PC-9 (cell line): ENCODE results near the gene GLIPR1. TPM values are rescaled to one million over a fixed set of nuclear protein-coding genes. Genes with fewer than 3 reads are reported as not detected.

Experiments
- BruUV-seq: library from RNA; stranded (reverse); fragments of 400-500 nt; replicated peaks from 2 replicates; lab custom pipeline; 2021; lab: Mats Ljungman, UMichigan
- CTCF ChIA-PET: fragments of 300-600 bp; sonication (Branson Sonifier 250); formaldehyde crosslinking; loops from one replicate; lab custom pipeline; 2022; ENCODE audit warnings: antibody characterized with exemption; lab: Charles Lee
- POLR2A ChIA-PET: fragments of 300-600 bp; sonication (Branson Sonifier 250); formaldehyde crosslinking; loops from one replicate; lab custom pipeline; 2022; ENCODE audit warnings: antibody characterized with exemption; ENCODE audit not compliant: unreplicated experiment; lab: Charles Lee
- DNase-seq, 2 experiments: peaks; one replicate each; pipeline versions ENCODE4 v3.0.0 to v3.0.0-alpha.2; 2015 to 2022; ENCODE audit warnings: mixed read lengths in 1 of 2
- H2AFZ ChIP-seq: fragments of 200-600 bp; sonication (generic); 2 replicates; pipeline ENCODE4 v1.8.1; 2017; ENCODE audit warnings: antibody characterized with exemption
- H3F3A ChIP-seq: fragments of 200-600 bp; sonication (generic); 2 replicates; pipeline ENCODE4 v1.8.1; 2017; ENCODE audit warnings: antibody characterized with exemption, mild to moderate bottlenecking, low read depth; ENCODE audit not compliant: insufficient read depth
- H3K27ac ChIP-seq: fragments of 200-600 bp; sonication (generic); 2 replicates; pipeline ENCODE4 v1.6.1; 2016; ENCODE audit warnings: mixed run types
- H3K27me3 ChIP-seq: fragments of 200-600 bp; sonication (generic); 2 replicates; pipeline ENCODE4 v1.6.1; 2016; ENCODE audit warnings: low read depth, mixed run types; ENCODE audit not compliant: insufficient read depth
- H3K36me3 ChIP-seq: fragments of 200-600 bp; sonication (generic); 2 replicates; pipeline ENCODE4 v1.6.1; 2016; ENCODE audit warnings: low read depth, mixed run types
- H3K4me1 ChIP-seq: fragments of 200-600 bp; sonication (generic); replicated peaks from 2 replicates; pipeline ENCODE4 v1.6.1; 2016; ENCODE audit warnings: mixed run types; ENCODE audit not compliant: insufficient read depth
- H3K4me2 ChIP-seq: fragments of 200-600 bp; sonication (generic); 2 replicates; pipeline ENCODE4 v1.6.1; 2017; ENCODE audit warnings: mixed run types
- H3K4me3 ChIP-seq: fragments of 200-600 bp; sonication (generic); 2 replicates; pipeline ENCODE4 v1.6.1; 2016; ENCODE audit warnings: mixed run types
- H3K79me2 ChIP-seq: fragments of 200-600 bp; sonication (generic); 2 replicates; pipeline ENCODE4 v1.6.1; 2017; ENCODE audit warnings: low read depth, mixed run types
- H3K9me2 ChIP-seq: fragments of 200-600 bp; sonication (generic); 2 replicates; pipeline ENCODE4 v1.8.1; 2017; ENCODE audit warnings: mild to moderate bottlenecking; ENCODE audit not compliant: insufficient read depth
- H3K9me3 ChIP-seq: fragments of 200-600 bp; sonication (generic); 2 replicates; pipeline ENCODE4 v1.8.1; 2016; ENCODE audit warnings: low read depth; ENCODE audit not compliant: insufficient read depth
- H4K20me1 ChIP-seq: fragments of 200-600 bp; sonication (generic); 2 replicates; pipeline ENCODE4 v1.8.1; 2017; ENCODE audit not compliant: insufficient read depth
- CTCF ChIP-seq: fragments of 200-600 bp; sonication (generic); conservative IDR thresholded peaks from 2 replicates; pipeline ENCODE4 v1.6.1; 2017; ENCODE audit warnings: mixed run types, antibody characterized with exemption, mild to moderate bottlenecking, moderate library complexity
- EZH2 ChIP-seq: fragments of 200-600 bp; sonication (generic); IDR thresholded peaks from 2 replicates; pipeline ENCODE4 v1.8.0; 2017; ENCODE audit warnings: antibody characterized with exemption, low read depth
- intact Hi-C: fragments of 100-400 bp; cut with micrococcal nuclease; formaldehyde crosslinking; loops from one replicate; pipeline ENCODE4 v1.10.0; 2022; ENCODE audit not compliant: unreplicated experiment
- total RNA-seq: library from RNA; stranded (reverse); gene quantifications from 2 replicates; pipeline ENCODE4 v1.2.3, GENCODE V29; 2021

GLIPR1 gene
- total RNA-seq, 1 experiment from 2014 or later = 14.1 TPM

- no peaks in the 10 kb centered on the region for H3K79me2 ChIP-seq
- POLR2A ChIA-PET = no interaction called here
- no TSS peak for BruUV-seq
These were observed 8.4 kb upstream of the GLIPR1 start for GRCh38 chr12:75471902-75472890.

GRCh38 chr12:75474116-75474515 lies 6.4 kb upstream of the GLIPR1 start:
- ChIA-PET CTCF (no interaction called here), POLR2A (interaction anchor here (0.6 kb wide), 1 partner anchor 997 kb away, joined by 4 read pairs; no protein-coding TSS in a partner anchor)
- H3K9me3 ChIP-seq = no peaks in the 10 kb centered on the region
- H3K4me3 ChIP-seq = no peak overlapping the region
- DNase-seq = no peak
- H3K27me3 ChIP-seq = no peaks in the 10 kb centered on the region
- TF ChIP-seq CTCF (no peak), EZH2 (no peak)
- no peak overlapping the region for H3K27ac ChIP-seq
- H3K36me3 ChIP-seq = no peaks in the 10 kb centered on the region
- intact Hi-C loops = no loop called here
- no peaks in the 10 kb centered on the region for H3K4me1 ChIP-seq
- no peaks in the 10 kb centered on the region for H3K79me2 ChIP-seq
- no peaks in the 10 kb centered on the region for H3F3A ChIP-seq
- no TSS peak for BruUV-seq
- H3K4me2 ChIP-seq = no peak overlapping the region
- no peak overlapping the region for H2AFZ ChIP-seq
- no peaks in the 10 kb centered on the region for H3K9me2 ChIP-seq
- H4K20me1 ChIP-seq = no peaks in the 10 kb centered on the region

More at GRCh38 chr12:75471902-75472890, 8.4 kb upstream of the GLIPR1 start:
- DNase-seq = no peak
- Histone ChIP-seq H3K4me3 (no peak overlapping the region), H3K9me3 (no peaks in the 10 kb centered on the region), H3K27me3 (no peaks in the 10 kb centered on the region), H3F3A (no peaks in the 10 kb centered on the region), H2AFZ (0 out of 2 replicates have a peak overlapping the region, but pooled peaks have one; percentile 39), H3K4me2 (no peak overlapping the region), H3K9me2 (no peaks in the 10 kb centered on the region), H3K36me3 (no peaks in the 10 kb centered on the region), H4K20me1 (no peaks in the 10 kb centered on the region), H3K27ac (no peak overlapping the region), H3K4me1 (no peaks in the 10 kb centered on the region)
- CTCF ChIA-PET = no interaction called here
- TF ChIP-seq CTCF = no peak
- TF ChIP-seq EZH2 = no peak
- intact Hi-C loops = no loop called here

- Histone ChIP-seq H4K20me1 (no peaks in the 10 kb centered on the region), H3K9me2 (no peaks in the 10 kb centered on the region), H3K4me3 (no peak overlapping the region), H3K79me2 (no peaks in the 10 kb centered on the region), H2AFZ (no peak overlapping the region), H3K9me3 (no peaks in the 10 kb centered on the region), H3F3A (no peaks in the 10 kb centered on the region), H3K4me1 (peaks cover 10% of the 10 kb centered on the region; the same call in 1 of the 2 replicates), H3K36me3 (no peaks in the 10 kb centered on the region), H3K4me2 (no peak overlapping the region), H3K27me3 (no peaks in the 10 kb centered on the region), H3K27ac (no peak overlapping the region)
- no peak for DNase-seq
- intact Hi-C loops = no loop called here
- ChIA-PET POLR2A (no interaction called here), CTCF (no interaction called here)
- TF ChIP-seq CTCF = no peak
- no peak for TF ChIP-seq EZH2
- BruUV-seq = no TSS peak
These were observed 4.5 kb upstream of the GLIPR1 start for GRCh38 chr12:75476071-75476470.
